GM20431 (cell line): Measurements from ENCODE around the gene GPR162.

Experiments
- in situ Hi-C: fragments of 300-500 bp; cut with MseI, MboI; formaldehyde crosslinking; loops from one replicate; pipeline ENCODE4 v1.15.0; 2020; ENCODE audit warnings: low sequenced_read_pairs; ENCODE audit not compliant: unreplicated experiment

GPR162 gene

GRCh38 chr12:6832125-6832524 lies 10.5 kb downstream of the GPR162 start:
- in situ Hi-C loops: loop anchor here (25.0 kb wide), 1 partner anchor 95 kb away; no protein-coding TSS in a partner anchor

GRCh38 chr12:6833189-6833890 lies 11.7 kb downstream of the GPR162 start:
- in situ Hi-C loops: loop anchor here (25.0 kb wide), 1 partner anchor 96 kb away; no protein-coding TSS in a partner anchor

DNA sequence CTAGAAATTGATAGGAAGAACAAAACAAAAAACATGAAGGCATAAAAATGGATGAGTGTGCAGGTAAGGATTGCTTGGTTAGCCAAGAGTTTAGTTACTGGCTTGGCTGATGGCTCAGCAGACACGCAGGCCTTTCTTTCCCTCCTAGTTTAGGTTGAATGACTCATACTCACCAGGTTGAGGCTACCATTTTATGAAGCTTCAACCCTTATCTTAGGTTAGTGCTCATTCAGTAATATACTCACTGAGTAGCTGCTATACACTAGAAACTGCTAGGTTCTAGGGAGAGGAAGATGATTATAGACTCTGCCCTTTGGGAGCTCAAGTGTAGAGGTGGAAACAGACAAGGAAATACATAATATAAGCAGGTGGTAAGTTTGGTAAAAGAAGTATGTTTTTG lies 12.6 kb downstream of the GPR162 start:
- in situ Hi-C loops: loop anchor here (25.0 kb wide), 1 partner anchor 97 kb away; no protein-coding TSS in a partner anchor

DNA sequence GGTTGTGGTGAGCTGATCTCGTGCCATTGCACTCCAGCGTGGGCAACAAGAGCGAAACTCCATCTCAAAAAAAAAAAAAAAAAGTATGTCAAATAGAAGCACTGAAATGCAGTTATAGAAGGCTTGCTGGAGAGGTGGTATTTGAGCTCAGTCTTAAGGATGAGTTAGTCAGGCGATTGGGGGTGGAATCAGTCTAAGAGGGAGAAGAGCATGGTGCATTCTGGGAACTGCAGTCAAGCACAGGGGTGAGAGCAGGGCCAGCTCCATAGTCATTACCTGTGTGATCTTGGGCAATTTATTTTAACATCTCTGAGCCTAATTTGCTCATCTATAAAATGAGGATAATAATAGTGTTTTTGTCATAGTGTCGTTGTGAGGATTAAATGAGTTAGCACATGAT lies 13.3 kb downstream of the GPR162 start:
- in situ Hi-C loops: loop anchor here (25.0 kb wide), 1 partner anchor 98 kb away; no protein-coding TSS in a partner anchor

DNA sequence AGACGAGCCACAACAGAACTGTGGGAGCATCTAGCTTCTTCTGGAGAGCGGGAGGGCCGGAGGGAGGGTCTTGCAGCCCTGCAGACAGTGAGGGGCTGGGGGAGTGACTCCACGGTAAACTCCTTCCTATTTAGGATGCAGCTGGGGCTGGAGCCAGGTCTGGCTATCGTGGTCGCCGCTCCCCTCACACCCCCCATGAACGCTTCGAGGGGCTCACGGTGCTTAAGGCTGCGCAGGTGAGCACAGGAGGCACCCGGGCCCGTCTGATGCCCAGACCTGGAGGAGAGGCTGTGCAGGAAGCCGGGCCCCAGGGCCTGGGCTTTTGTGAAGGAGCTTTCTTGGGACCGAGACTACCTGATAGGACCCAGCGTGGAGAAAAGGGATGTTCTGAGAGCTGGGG lies 15.2 kb downstream of the GPR162 start:
- in situ Hi-C loops: loop anchor here (25.0 kb wide), 1 partner anchor 100 kb away; no protein-coding TSS in a partner anchor

- in situ Hi-C loops: loop anchor here (25.0 kb wide), 1 partner anchor 100 kb away; no protein-coding TSS in a partner anchor
These were observed 15.9 kb downstream of the GPR162 start for GRCh38 chr12:6837370-6838060.

DNA sequence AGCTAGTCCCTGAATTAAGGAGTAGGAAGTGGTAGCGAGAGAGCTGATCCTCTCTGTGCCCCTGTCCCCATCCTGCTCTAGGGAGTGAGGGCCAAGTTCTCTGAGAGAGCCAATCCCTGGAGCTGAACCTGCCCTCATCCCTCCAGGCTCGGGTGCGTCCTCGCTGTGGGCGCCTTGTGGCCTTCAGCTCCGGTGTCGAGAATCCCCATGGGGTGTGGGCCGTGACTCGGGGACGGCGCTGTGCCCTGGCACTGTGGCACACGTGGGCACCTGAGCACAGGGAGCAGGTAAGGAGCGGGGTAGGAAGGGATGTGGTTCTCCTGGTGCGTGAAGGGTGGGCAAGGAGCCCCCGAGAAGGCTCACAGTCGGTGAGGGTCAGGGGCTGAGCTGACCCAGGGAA lies 17.2 kb downstream of the GPR162 start:
- in situ Hi-C loops: loop anchor here (25.0 kb wide), 1 partner anchor 102 kb away; no protein-coding TSS in a partner anchor

GRCh38 chr12:6839482-6840201 lies 18.0 kb downstream of the GPR162 start:
- in situ Hi-C loops: loop anchor here (25.0 kb wide), 1 partner anchor 102 kb away; no protein-coding TSS in a partner anchor

- in situ Hi-C loops: loop anchor here (25.0 kb wide), 1 partner anchor 103 kb away; no protein-coding TSS in a partner anchor
These were observed 18.7 kb downstream of the GPR162 start for GRCh38 chr12:6840330-6840729.

DNA sequence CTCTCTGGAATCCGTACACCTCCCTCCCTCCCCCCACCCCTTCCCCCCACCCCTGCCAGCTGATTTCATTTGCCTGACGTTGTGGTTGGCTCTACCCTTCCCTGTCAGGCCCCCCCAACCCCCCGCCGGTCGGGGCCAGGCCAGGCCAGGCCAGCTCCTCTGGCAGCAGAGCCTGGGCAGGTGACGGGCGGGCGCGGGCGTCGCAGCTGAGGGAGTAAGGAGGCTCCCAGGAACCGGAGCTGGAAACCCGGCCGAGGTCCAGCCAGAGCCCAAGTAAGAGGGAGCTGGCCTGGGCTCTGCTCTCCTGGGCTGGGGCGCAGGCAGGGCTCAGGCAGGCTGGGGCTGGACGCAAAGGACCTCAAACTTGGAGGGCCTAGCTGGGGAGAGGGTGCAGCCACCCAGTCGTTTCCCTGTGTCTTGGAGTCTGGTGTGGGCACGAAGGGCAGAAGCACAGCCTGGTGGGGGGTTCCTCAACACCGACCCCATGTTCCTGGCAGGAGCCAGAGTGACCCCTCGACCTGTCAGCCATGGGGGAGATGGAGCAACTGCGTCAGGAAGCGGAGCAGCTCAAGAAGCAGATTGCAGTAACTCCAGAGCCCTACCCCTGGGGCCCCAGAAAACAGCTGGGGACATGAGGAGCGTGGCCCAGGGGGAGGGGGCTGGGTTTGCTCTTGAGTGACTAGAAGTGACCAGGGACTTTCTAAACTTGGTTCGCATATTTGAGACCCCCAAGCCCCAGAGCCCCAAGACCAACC lies 19.3 kb downstream of the GPR162 start, which contains the start of gene GNB3:
Gene GNB3, plus strand, starts transcription at position 165 of the 755 bp plus-strand sequence. Its CDS starts 363 bp downstream, at position 528.
- in situ Hi-C loops: loop anchor here (25.0 kb wide), 1 partner anchor 104 kb away; no protein-coding TSS in a partner anchor

GRCh38 chr12:6842075-6842474 lies 20.5 kb downstream of the GPR162 start:
- in situ Hi-C loops: loop anchor here (25.0 kb wide), 1 partner anchor 105 kb away; no protein-coding TSS in a partner anchor

- in situ Hi-C loops: loop anchor here (25.0 kb wide), 1 partner anchor 106 kb away; no protein-coding TSS in a partner anchor
These were observed 21.7 kb downstream of the GPR162 start for GRCh38 chr12:6843118-6843902.

DNA sequence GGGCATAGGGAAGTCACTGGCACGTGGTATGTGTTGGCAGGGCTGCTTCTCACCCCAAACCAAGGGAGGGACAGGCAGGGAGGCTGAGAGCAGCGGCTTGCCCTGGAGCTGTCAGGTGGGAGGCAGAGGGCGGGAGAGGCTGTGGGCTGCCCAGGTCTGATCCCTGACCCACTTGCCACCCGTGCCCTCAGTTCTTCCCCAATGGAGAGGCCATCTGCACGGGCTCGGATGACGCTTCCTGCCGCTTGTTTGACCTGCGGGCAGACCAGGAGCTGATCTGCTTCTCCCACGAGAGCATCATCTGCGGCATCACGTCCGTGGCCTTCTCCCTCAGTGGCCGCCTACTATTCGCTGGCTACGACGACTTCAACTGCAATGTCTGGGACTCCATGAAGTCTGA lies 23.8 kb downstream of the GPR162 start:
- in situ Hi-C loops: loop anchor here (25.0 kb wide), 1 partner anchor 108 kb away; no protein-coding TSS in a partner anchor

GRCh38 chr12:6846316-6846869 lies 24.8 kb downstream of the GPR162 start:
- in situ Hi-C loops: loop anchor here (25.0 kb wide), 1 partner anchor 109 kb away; no protein-coding TSS in a partner anchor

GRCh38 chr12:6847676-6848075 lies 26.1 kb downstream of the GPR162 start:
- in situ Hi-C loops: loop anchor here (25.0 kb wide), 1 partner anchor 110 kb away; no protein-coding TSS in a partner anchor

DNA sequence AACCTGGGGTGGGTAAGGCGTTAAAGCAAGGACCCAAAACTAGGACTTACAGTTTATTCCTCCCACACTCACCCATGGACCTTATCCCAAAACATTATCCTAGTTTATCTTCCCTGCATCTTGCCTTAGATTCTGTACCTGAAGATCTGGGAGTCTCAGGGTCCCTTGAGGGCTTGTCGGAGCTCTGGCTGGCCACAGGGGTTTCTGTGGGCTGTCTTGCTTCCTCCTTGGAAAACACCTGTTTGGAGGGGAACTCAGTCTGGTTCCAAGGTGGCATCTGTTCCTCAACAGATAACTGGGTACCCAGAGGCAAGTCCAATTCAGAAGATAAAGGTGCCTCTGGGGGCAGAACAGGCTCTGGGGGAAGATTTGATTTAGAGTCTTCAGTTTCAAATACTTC lies 27.8 kb downstream of the GPR162 start:
- in situ Hi-C loops: loop anchor here (25.0 kb wide), 1 partner anchor 112 kb away; no protein-coding TSS in a partner anchor

DNA sequence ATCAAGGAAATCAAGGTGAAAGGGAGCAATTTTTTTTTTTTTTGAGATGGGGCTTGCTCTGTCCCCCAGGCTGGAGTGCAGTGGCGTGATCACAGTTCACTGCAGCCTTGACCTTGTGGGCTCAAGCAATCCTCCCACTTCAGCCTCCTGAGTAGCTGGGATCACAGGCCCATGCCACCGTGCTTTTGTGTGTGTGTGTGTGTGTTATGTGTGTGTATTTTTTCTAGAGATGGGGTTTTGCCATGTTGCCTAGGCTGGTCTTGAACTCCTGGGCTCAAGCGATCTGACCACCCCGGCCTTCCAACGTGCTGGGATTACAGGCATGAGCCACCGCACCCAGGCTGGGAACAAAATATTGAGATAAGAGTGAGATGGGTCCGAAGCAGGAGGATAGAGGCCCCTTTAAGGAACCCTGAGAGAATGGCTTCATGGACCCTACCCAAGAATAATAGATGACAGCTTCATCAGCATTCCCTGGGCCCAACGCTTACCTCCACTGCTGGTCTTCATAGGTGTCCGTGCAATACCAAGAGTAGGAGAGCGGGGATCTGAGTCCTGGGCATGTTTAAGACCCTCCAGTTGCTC lies 28.4 kb downstream of the GPR162 start:
- in situ Hi-C loops: loop anchor here (25.0 kb wide), 1 partner anchor 113 kb away; no protein-coding TSS in a partner anchor

DNA sequence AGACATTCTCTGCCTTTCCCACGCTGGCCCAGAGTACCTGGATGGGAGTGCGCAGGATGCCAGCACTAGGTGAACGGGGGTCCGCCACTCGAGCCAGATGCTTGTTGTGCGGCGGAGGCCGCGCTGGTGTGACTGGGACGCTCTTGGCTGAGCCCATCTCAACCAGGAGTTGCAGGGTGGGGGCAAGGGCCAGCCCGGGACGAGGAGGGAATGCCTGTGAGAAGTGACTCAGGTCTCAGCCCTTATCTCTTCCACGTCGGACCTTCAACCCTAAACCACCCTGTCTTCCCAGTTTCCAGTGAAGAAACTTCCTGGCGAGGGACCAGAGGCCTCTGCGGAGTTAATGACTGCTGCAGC lies 29.2 kb downstream of the GPR162 start:
- in situ Hi-C loops: no loop called here
